HEK293T (cell line): ENCODE data around the gene LARP4B.

ENCODE experiments used
- CTCF ChIA-PET: fragments of 350-600 bp; formaldehyde crosslinking; extraction: SDS; loops from one replicate; lab custom pipeline; 2021; ENCODE audit warnings: antibody characterized with exemption, inconsistent platforms; lab: Yijun Ruan, JAX
- POLR2A ChIA-PET: fragments of 350-600 bp; formaldehyde crosslinking; extraction: SDS; loops from one replicate; lab custom pipeline; 2020; ENCODE audit warnings: antibody characterized with exemption, inconsistent platforms; lab: Yijun Ruan, JAX
- DNase-seq: peaks from one replicate; pipeline ENCODE4 v3.0.0; 2012; ENCODE audit warnings: mixed read lengths; ENCODE audit errors: extremely low spot score
- ARNT ChIP-seq: fragments of 450-650 bp; IDR thresholded peaks from 2 replicates; pipeline ENCODE4 v1.6.1; 2017; ENCODE audit warnings: mild to moderate bottlenecking
- BHLHE40 ChIP-seq: fragments of 450-650 bp; IDR thresholded peaks from 2 replicates; pipeline ENCODE4 v1.6.1; 2016; ENCODE audit warnings: mild to moderate bottlenecking, moderate library complexity, borderline replicate concordance
- CTBP1 ChIP-seq: fragments of 450-650 bp; IDR thresholded peaks from 2 replicates; pipeline ENCODE4 v1.6.1; 2016; ENCODE audit warnings: borderline replicate concordance
- ELF4 ChIP-seq: fragments of 450-650 bp; IDR thresholded peaks from 2 replicates; pipeline ENCODE4 v1.6.1; 2017; ENCODE audit warnings: antibody characterized with exemption
- FOXA1 ChIP-seq: fragments of 450-650 bp; IDR thresholded peaks from 2 replicates; pipeline ENCODE4 v1.6.1; 2016; ENCODE audit warnings: mild to moderate bottlenecking
- FOXK2 ChIP-seq: fragments of 450-650 bp; IDR thresholded peaks from 2 replicates; pipeline ENCODE4 v1.6.1; 2016; ENCODE audit warnings: mild to moderate bottlenecking
- FOXM1 ChIP-seq: fragments of 450-650 bp; IDR thresholded peaks from 2 replicates; pipeline ENCODE4 v1.6.1; 2017; ENCODE audit warnings: mild to moderate bottlenecking, borderline replicate concordance
- HDGF ChIP-seq: fragments of 450-650 bp; IDR thresholded peaks from 2 replicates; pipeline ENCODE4 v1.6.1; 2017; ENCODE audit warnings: antibody characterized with exemption, borderline replicate concordance
- L3MBTL2 ChIP-seq: fragments of 450-650 bp; conservative IDR thresholded peaks from 2 replicates; pipeline ENCODE4 v1.6.1; 2016; ENCODE audit warnings: mild to moderate bottlenecking
- LEF1 ChIP-seq: fragments of 450-650 bp; IDR thresholded peaks from 2 replicates; pipeline ENCODE4 v1.6.1; 2017; ENCODE audit warnings: mild to moderate bottlenecking, borderline replicate concordance
- NFRKB ChIP-seq: fragments of 450-650 bp; IDR thresholded peaks from 2 replicates; pipeline ENCODE4 v1.6.1; 2016; ENCODE audit warnings: mild to moderate bottlenecking, moderate library complexity
- PKNOX1 ChIP-seq: fragments of 450-650 bp; IDR thresholded peaks from 2 replicates; pipeline ENCODE4 v1.6.1; 2016
- SP1 ChIP-seq: fragments of 450-650 bp; IDR thresholded peaks from 2 replicates; pipeline ENCODE4 v1.6.1; 2017
- SUZ12 ChIP-seq: fragments of 450-650 bp; IDR thresholded peaks from 2 replicates; pipeline ENCODE4 v1.6.1; 2016; ENCODE audit warnings: mild to moderate bottlenecking
- TARDBP ChIP-seq: fragments of 450-650 bp; IDR thresholded peaks from 2 replicates; pipeline ENCODE4 v1.6.1; 2016
- ZNF384 ChIP-seq: fragments of 450-650 bp; IDR thresholded peaks from 2 replicates; pipeline ENCODE4 v1.6.1; 2016

Gene LARP4B

GRCh38 chr10:932589-932988 is 1.1 kb upstream of the LARP4B start:
- ChIA-PET CTCF (interaction anchor here (0.6 kb wide), 1 partner anchor 73 kb away, joined by 3 read pairs; no protein-coding TSS in a partner anchor), POLR2A (interaction anchor here (0.7 to 1.2 kb wide), 3 partner anchors 38 to 117 kb away, joined by 3 to 9 read pairs (median 3); partner anchors contain the start of genes GTPBP4 and IDI1)

GRCh38 chr10:930625-931325 is 730 bp downstream of the LARP4B start:
- ChIA-PET CTCF (no interaction called here), POLR2A (interaction anchor here (0.6 to 1.3 kb wide), 8 partner anchors 11 to 264 kb away, joined by 3 to 7 read pairs (median 4); partner anchors contain the start of gene GTPBP4)
- TF ChIP-seq FOXM1 = no peak
- no peak for TF ChIP-seq ZNF384
- TF ChIP-seq ARNT = no peak
- TF ChIP-seq CTBP1 = no peak
- no peak for TF ChIP-seq TARDBP
- no peak for TF ChIP-seq LEF1
- TF ChIP-seq NFRKB = no peak
- TF ChIP-seq PKNOX1 = no peak
- TF ChIP-seq FOXK2 = no peak
- DNase-seq = peak; percentile 41

More at GRCh38 chr10:932589-932988, 1.1 kb upstream of the LARP4B start:
- no peak for TF ChIP-seq ARNT
- TF ChIP-seq FOXK2 = no peak
- TF ChIP-seq FOXM1 = no peak
- TF ChIP-seq L3MBTL2 = no peak
- TF ChIP-seq SUZ12 = no peak
- TF ChIP-seq PKNOX1 = no peak
- no peak for TF ChIP-seq HDGF
- no peak for TF ChIP-seq SP1
- TF ChIP-seq ZNF384 = no peak
- TF ChIP-seq BHLHE40 = no peak
- no peak for TF ChIP-seq CTBP1
- no peak for TF ChIP-seq FOXA1
- no peak for TF ChIP-seq ELF4
- TF ChIP-seq LEF1 = no peak
- DNase-seq = no peak

GRCh38 chr10:929960-930624 is 1.4 kb downstream of the LARP4B start:
- ChIA-PET CTCF (no interaction called here), POLR2A (interaction anchor here (1.3 kb wide), 1 partner anchor 57 kb away, joined by 5 read pairs; the partner anchor contains the start of gene GTPBP4)
- DNase-seq = no peak
- TF ChIP-seq CTBP1 (no peak), ZNF384 (no peak), LEF1 (no peak), FOXA1 (no peak), BHLHE40 (no peak), FOXM1 (no peak)

DNA sequence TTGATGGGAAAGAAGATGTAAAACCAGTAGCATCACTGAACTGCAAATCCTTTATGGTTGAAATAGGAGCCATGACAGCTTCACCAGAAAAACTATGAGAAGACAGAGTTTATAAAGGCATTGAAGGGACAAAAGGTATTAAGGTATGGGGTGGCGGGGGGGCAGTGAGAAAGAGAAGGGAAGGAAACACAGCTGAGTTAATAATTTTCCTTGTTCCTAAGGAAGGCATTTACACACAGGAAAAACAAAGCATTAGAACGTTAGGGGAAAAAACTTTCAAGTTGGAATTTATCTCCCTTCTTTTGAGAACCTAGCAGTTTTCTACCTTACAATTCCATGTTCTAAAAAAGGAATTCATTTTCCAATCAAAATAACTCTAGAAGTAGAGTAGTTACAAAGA is 4.4 kb downstream of the LARP4B start:
- no peak for DNase-seq
- POLR2A ChIA-PET = no interaction called here
- CTCF ChIA-PET = interaction anchor here (0.6 to 0.7 kb wide), 2 partner anchors 16 to 58 kb away, joined by 3 to 6 read pairs; no protein-coding TSS in a partner anchor
- TF ChIP-seq TARDBP (no peak), CTBP1 (no peak), SUZ12 (no peak), FOXK2 (no peak)

GRCh38 chr10:926075-926698 is 5.3 kb downstream of the LARP4B start:
- CTCF ChIA-PET = no interaction called here
- TF ChIP-seq CTBP1 (no peak), FOXK2 (no peak), ARNT (no peak), LEF1 (no peak), NFRKB (no peak), FOXM1 (no peak)
- POLR2A ChIA-PET = no interaction called here

DNA sequence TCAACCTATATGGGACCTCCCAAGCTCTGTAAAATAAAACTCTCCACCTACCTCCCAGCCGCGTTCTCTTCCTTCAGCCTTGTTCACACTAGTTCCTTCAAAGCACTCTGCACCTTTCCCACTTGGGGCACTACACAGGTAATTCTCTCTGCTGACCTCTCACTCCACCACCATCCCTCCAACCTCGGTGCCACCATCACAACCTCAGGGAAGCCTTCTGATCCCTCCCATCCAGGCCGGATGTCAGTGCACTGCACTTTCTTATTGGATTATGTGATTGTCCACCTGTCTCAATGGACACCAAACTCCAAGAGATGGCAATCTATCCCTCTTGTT is 7.0 kb downstream of the LARP4B start:
- TF ChIP-seq HDGF (no peak), CTBP1 (no peak), FOXA1 (no peak), ZNF384 (no peak), NFRKB (no peak), LEF1 (no peak), L3MBTL2 (no peak), ARNT (no peak)
- DNase-seq = no peak
- ChIA-PET CTCF (no interaction called here), POLR2A (interaction anchor here (0.5 to 1.2 kb wide), 2 partner anchors 64 to 125 kb away, joined by 3 read pairs; partner anchors contain the start of gene GTPBP4)

More at GRCh38 chr10:926075-926698, 5.3 kb downstream of the LARP4B start:
- DNase-seq = no peak
